ENCODE results near the gene SYPL1.

The SYPL1 gene

GRCh38 chr7:106072715-106073091, 39.4 kb downstream of the SYPL1 start:
- TF ChIP-seq ZBTB7A (IDR thresholded peaks at IDR 0.05; ENCODE audit: low read depth) (no peak), REST (IDR thresholded peaks at IDR 0.05; ENCODE audit: low read depth) (no peak), USF1 (IDR thresholded peaks at IDR 0.05) (no peak), TEAD4 (IDR thresholded peaks at IDR 0.05) (no peak), RAD21 (IDR thresholded peaks at IDR 0.05; ENCODE audit: low read depth) (no peak), TCF12 (IDR thresholded peaks at IDR 0.05; ENCODE audit: low read depth) (no peak), EP300 (IDR thresholded peaks at IDR 0.05; ENCODE audit: borderline replicate concordance) (no peak), MAX (IDR thresholded peaks at IDR 0.05) (no peak), EGR1 (IDR thresholded peaks at IDR 0.05) (no peak), CEBPB (IDR thresholded peaks at IDR 0.05) (no peak), FOXM1 (IDR thresholded peaks at IDR 0.05; ENCODE audit: borderline replicate concordance, low read depth) (no peak), TAF1 (IDR thresholded peaks at IDR 0.05; ENCODE audit: low read depth) (no peak), NFIC (IDR thresholded peaks at IDR 0.05) (no peak), YY1 (IDR thresholded peaks at IDR 0.05; ENCODE audit: low read depth) (no peak), CREB1 (IDR thresholded peaks at IDR 0.05; ENCODE audit: low read depth) (no peak)

GRCh38 chr7:106071999-106072714, 40.0 kb downstream of the SYPL1 start:
- TF ChIP-seq ZBTB7A (IDR thresholded peaks at IDR 0.05; ENCODE audit: low read depth) (no peak), NFIC (IDR thresholded peaks at IDR 0.05) (0 out of 2 replicates have a peak, but pooled peaks have one; percentile 37)

- TF ChIP-seq NFIC (IDR thresholded peaks at IDR 0.05), result no peak
- no peak for TF ChIP-seq CREB1 (IDR thresholded peaks at IDR 0.05; ENCODE audit: low read depth)
- no peak for TF ChIP-seq EGR1 (IDR thresholded peaks at IDR 0.05)
Observed at GRCh38 chr7:106071356-106071998, 40.6 kb downstream of the SYPL1 start.

- TF ChIP-seq RAD21 (IDR thresholded peaks at IDR 0.05; ENCODE audit: low read depth) (no peak), CREB1 (IDR thresholded peaks at IDR 0.05; ENCODE audit: low read depth) (no peak), ZBTB7A (IDR thresholded peaks at IDR 0.05; ENCODE audit: low read depth) (no peak), TEAD4 (IDR thresholded peaks at IDR 0.05) (no peak), REST (IDR thresholded peaks at IDR 0.05; ENCODE audit: low read depth) (no peak), NFIC (IDR thresholded peaks at IDR 0.05) (no peak), MAX (IDR thresholded peaks at IDR 0.05) (no peak), CEBPB (IDR thresholded peaks at IDR 0.05) (no peak), TCF12 (IDR thresholded peaks at IDR 0.05; ENCODE audit: low read depth) (no peak), EGR1 (IDR thresholded peaks at IDR 0.05) (no peak)
Observed at GRCh38 chr7:106070567-106071254, 41.4 kb downstream of the SYPL1 start.

GRCh38 chr7:106070201-106070551, 41.9 kb downstream of the SYPL1 start:
- TF ChIP-seq EGR1 (IDR thresholded peaks at IDR 0.05), result no peak
- no peak for TF ChIP-seq REST (IDR thresholded peaks at IDR 0.05; ENCODE audit: low read depth)
- peak; percentile 85 for TF ChIP-seq TEAD4 (IDR thresholded peaks at IDR 0.05)
- peak; percentile 81 for TF ChIP-seq NFIC (IDR thresholded peaks at IDR 0.05)
- no peak for TF ChIP-seq CEBPB (IDR thresholded peaks at IDR 0.05)
- no peak for TF ChIP-seq ZBTB7A (IDR thresholded peaks at IDR 0.05; ENCODE audit: low read depth)
- TF ChIP-seq YY1 (IDR thresholded peaks at IDR 0.05; ENCODE audit: low read depth), result no peak; the same call in 1 of the 2 replicates
- peak; percentile 88 for TF ChIP-seq MAX (IDR thresholded peaks at IDR 0.05)
- no peak for TF ChIP-seq FOXM1 (IDR thresholded peaks at IDR 0.05; ENCODE audit: borderline replicate concordance, low read depth)
- peak; percentile 35; the same call in 1 of the 2 replicates for TF ChIP-seq USF1 (IDR thresholded peaks at IDR 0.05)
- TF ChIP-seq RAD21 (IDR thresholded peaks at IDR 0.05; ENCODE audit: low read depth), result no peak
- no peak for TF ChIP-seq CREB1 (IDR thresholded peaks at IDR 0.05; ENCODE audit: low read depth)
- TF ChIP-seq TAF1 (IDR thresholded peaks at IDR 0.05; ENCODE audit: low read depth), result no peak
- TF ChIP-seq TCF12 (IDR thresholded peaks at IDR 0.05; ENCODE audit: low read depth), result 0 out of 2 replicates have a peak, but pooled peaks have one; percentile 42
- 0 out of 2 replicates have a peak, but pooled peaks have one; percentile 16 for TF ChIP-seq EP300 (IDR thresholded peaks at IDR 0.05; ENCODE audit: borderline replicate concordance)

Data from Ishikawa (cell line).